ENCODE measurements around the gene ABCE1. TPM values are rescaled to one million over a fixed set of nuclear protein-coding genes. Genes with fewer than 3 reads are reported as not detected.

ABCE1 gene
- total and polyA plus RNA-seq, 2 experiments from 2014 or later = 24.1 to 51.0 TPM

DNA sequence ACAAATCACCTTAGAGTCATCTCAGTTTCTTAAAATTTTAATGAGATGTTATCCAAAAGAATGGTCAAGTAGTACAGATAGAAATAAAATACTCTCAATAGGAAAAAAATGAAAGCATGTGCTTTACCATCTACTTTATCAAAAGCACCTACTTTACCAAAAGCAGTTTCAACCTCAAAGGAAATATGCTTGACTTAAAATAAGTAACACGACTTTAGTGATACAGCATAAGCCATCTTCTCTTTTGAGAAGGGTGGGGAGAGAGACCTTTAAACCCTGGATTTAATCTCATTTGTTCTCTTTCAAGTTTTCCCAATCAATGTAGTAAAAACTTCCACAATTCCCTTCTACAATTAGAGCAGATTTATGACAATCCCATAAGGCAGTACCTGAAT lies 55.8 kb downstream of the ABCE1 start:
- Histone ChIP-seq H3K9me3 (ENCODE audit: low read depth) (no peaks in the 10 kb centered on the region), H3K27me3 (no peaks in the 10 kb centered on the region), H3K4me1 (ENCODE audit: low read depth) (peaks cover 5% of the 10 kb centered on the region), H3K36me3 (peaks cover 56% of the 10 kb centered on the region), H3K27ac (no peak overlapping the region), H3K4me3 (no peak overlapping the region)
- no peak for DNase-seq (ENCODE audit: low read depth in 1 of 2, low spot score in 1 of 2)
- TF ChIP-seq, protein P1, sequence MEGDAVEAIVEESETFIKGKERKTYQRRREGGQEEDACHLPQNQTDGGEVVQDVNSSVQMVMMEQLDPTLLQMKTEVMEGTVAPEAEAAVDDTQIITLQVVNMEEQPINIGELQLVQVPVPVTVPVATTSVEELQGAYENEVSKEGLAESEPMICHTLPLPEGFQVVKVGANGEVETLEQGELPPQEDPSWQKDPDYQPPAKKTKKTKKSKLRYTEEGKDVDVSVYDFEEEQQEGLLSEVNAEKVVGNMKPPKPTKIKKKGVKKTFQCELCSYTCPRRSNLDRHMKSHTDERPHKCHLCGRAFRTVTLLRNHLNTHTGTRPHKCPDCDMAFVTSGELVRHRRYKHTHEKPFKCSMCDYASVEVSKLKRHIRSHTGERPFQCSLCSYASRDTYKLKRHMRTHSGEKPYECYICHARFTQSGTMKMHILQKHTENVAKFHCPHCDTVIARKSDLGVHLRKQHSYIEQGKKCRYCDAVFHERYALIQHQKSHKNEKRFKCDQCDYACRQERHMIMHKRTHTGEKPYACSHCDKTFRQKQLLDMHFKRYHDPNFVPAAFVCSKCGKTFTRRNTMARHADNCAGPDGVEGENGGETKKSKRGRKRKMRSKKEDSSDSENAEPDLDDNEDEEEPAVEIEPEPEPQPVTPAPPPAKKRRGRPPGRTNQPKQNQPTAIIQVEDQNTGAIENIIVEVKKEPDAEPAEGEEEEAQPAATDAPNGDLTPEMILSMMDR (IDR thresholded peaks at IDR 0.05; ENCODE audit: low read depth, low read length) = no peak

DNA sequence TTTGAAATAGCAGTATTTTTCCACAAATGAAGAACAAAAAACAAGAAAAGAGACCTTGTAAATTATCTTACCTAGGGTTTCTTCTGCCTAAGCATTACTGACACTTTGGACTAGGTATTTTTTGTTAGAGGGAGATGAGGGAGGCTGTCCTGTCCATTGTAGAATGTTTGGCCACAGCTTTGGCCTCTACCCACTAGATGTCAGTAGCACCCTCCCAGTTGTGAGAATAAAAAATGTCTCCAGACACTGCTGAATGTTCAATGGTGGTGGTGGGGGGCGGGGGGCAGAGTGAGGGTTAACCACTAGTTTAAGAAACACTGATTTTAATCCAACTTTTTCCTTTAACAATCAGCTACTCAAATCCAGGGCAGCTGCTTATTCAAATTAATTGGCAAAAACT lies 56.5 kb downstream of the ABCE1 start:
- TF ChIP-seq, protein P1 (IDR thresholded peaks at IDR 0.05; ENCODE audit: low read depth, low read length) = peak; percentile 63
- Histone ChIP-seq H3K9me3 (ENCODE audit: low read depth) (no peaks in the 10 kb centered on the region), H3K36me3 (peaks cover 51% of the 10 kb centered on the region), H3K4me1 (ENCODE audit: low read depth) (peaks cover 12% of the 10 kb centered on the region), H3K4me3 (no peak overlapping the region), H3K27ac (no peak overlapping the region), H3K27me3 (no peaks in the 10 kb centered on the region)
- DNase-seq (ENCODE audit: low read depth in 1 of 2, low spot score in 1 of 2) = peak; percentile 24 to 54

DNA sequence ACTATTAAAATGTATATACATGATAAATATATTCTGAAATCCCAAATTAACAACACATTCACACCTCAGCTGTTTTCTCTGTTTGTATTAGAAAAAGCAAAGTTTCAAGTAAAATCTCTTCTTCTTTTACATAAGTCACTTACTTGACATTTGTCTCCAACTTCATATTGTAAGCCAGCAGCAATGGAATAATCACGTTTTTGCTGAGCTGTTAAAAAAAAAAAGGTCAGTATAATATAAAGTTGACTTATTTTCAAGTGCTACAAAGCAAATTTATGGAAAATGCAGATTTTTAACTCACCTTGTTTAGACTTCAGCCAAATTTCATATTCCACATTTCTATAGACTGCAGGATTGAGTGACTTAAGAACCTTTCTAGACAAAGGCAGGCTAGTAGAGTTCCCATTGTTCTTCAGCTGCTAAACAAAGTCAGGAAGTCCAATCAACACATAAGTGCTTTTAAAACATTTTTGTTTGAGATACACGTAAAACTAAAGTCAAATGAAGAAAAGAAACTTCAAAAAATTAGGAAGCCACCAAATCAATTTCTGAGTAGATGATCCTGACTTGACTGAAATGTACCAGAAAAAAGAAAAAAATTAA lies 57.3 kb downstream of the ABCE1 start:
- peaks cover 13% of the 10 kb centered on the region for H3K4me1 ChIP-seq (ENCODE audit: low read depth)
- no peaks in the 10 kb centered on the region for H3K27me3 ChIP-seq
- no peak overlapping the region for H3K27ac ChIP-seq
- no peak overlapping the region for H3K4me3 ChIP-seq
- TF ChIP-seq, protein P1 (IDR thresholded peaks at IDR 0.05; ENCODE audit: low read depth, low read length) = no peak
- no peaks in the 10 kb centered on the region for H3K9me3 ChIP-seq (ENCODE audit: low read depth)
- peaks cover 45% of the 10 kb centered on the region for H3K36me3 ChIP-seq
- no peak for DNase-seq (ENCODE audit: low read depth in 1 of 2, low spot score in 1 of 2)

DNA sequence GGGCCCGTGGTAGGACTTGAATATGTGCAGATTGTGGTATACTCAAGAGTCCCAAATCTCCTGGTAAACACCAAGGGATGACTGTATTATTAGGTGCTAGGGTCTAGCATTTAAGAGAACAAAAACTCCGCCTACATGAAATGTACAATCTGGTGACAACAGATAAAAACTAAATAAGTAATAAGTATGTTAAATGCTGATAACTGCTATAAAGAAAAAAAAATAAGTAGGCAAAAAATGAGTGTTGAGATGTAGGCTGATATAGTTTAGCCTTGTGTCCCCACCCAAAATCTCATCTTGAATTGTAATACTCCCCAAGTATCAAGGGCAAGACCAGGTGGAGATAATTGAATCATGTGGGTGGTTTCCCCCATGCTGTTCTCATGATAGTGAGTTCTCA lies 58.9 kb downstream of the ABCE1 start:
- H3K36me3 ChIP-seq = peaks cover 36% of the 10 kb centered on the region
- H3K27ac ChIP-seq = no peak overlapping the region
- no peaks in the 10 kb centered on the region for H3K9me3 ChIP-seq (ENCODE audit: low read depth)
- no peak overlapping the region for H3K4me3 ChIP-seq
- no peaks in the 10 kb centered on the region for H3K27me3 ChIP-seq
- H3K4me1 ChIP-seq (ENCODE audit: low read depth) = peaks cover 13% of the 10 kb centered on the region
- DNase-seq (ENCODE audit: low read depth in 1 of 2, low spot score in 1 of 2) = no peak
- TF ChIP-seq, protein P1 (IDR thresholded peaks at IDR 0.05; ENCODE audit: low read depth, low read length) = no peak

DNA sequence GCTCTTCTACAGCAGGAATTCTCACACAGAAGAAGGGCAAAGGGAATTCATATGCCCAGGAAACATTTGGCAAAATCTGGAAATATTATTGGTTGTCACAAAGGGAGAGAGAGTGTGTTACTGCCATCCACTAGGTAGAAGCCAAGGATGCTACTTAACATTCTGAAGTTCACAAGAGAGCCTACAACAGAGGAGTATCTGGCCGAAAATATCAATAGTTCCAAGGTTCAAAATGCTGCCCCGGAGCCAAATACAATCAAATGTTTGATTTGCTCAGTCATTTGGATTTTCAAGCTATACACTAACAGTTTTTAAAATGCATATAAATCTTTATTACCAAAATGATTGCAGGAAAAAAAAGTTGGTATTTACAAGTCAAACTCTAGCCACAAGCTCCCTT lies 63.4 kb downstream of the ABCE1 start:
- H3K36me3 ChIP-seq = peaks cover 22% of the 10 kb centered on the region
- no peaks in the 10 kb centered on the region for H3K9me3 ChIP-seq (ENCODE audit: low read depth)
- H3K27me3 ChIP-seq = no peaks in the 10 kb centered on the region
- DNase-seq (ENCODE audit: low read depth in 1 of 2, low spot score in 1 of 2) = no peak
- H3K4me1 ChIP-seq (ENCODE audit: low read depth) = peaks cover 13% of the 10 kb centered on the region
- TF ChIP-seq, protein P1 (IDR thresholded peaks at IDR 0.05; ENCODE audit: low read depth, low read length) = no peak
- no peak overlapping the region for H3K27ac ChIP-seq
- H3K4me3 ChIP-seq = no peak overlapping the region
